Progenitor cell of endocrine pancreas (in vitro differentiated cells): ENCODE results near the gene CHD5. TPM values are rescaled to one million over a fixed set of nuclear protein-coding genes. Genes with fewer than 3 reads are reported as not detected.

Experiments used
- DNase-seq: peaks from one replicate; pipeline ENCODE4 v3.0.0; 2021; ENCODE audit warnings: low spot score; ENCODE audit not compliant: unreplicated experiment
- H3K27ac Mint-ChIP-seq: 2 replicates; pipeline ENCODE4 v1.8.0; 2021; ENCODE audit warnings: mild to moderate bottlenecking, moderate library complexity, mixed read lengths
- H3K27me3 Mint-ChIP-seq: 2 replicates; pipeline ENCODE4 v1.8.0; 2021; ENCODE audit warnings: mixed read lengths
- H3K36me3 Mint-ChIP-seq: 2 replicates; pipeline ENCODE4 v1.8.0; 2022; ENCODE audit warnings: mixed read lengths; ENCODE audit not compliant: insufficient read depth
- H3K4me1 Mint-ChIP-seq: 2 replicates; pipeline ENCODE4 v1.8.0; 2021; ENCODE audit warnings: low read depth, mixed read lengths
- H3K4me3 Mint-ChIP-seq: 2 replicates; pipeline ENCODE4 v1.8.0; 2021; ENCODE audit warnings: low read depth, mild to moderate bottlenecking, moderate library complexity, mixed read lengths
- H3K9me3 Mint-ChIP-seq: 2 replicates; pipeline ENCODE4 v1.8.0; 2021; ENCODE audit warnings: low read depth, mixed read lengths
- total RNA-seq: library from RNA; stranded (reverse); gene quantifications from 2 replicates; pipeline ENCODE4 v1.2.1, GENCODE V29; 2021
- TF ChIP-seq, protein P1 (sequence below): fragments of 200-600 bp; sonication (generic); IDR thresholded peaks from one replicate; pipeline ENCODE4 v1.5.0; 2021; ENCODE audit warnings: antibody characterized with exemption, mild to moderate bottlenecking; ENCODE audit not compliant: unreplicated experiment

CHD5 gene
- total RNA-seq, 1 donor from 2014 or later: 0.77 TPM

DNA sequence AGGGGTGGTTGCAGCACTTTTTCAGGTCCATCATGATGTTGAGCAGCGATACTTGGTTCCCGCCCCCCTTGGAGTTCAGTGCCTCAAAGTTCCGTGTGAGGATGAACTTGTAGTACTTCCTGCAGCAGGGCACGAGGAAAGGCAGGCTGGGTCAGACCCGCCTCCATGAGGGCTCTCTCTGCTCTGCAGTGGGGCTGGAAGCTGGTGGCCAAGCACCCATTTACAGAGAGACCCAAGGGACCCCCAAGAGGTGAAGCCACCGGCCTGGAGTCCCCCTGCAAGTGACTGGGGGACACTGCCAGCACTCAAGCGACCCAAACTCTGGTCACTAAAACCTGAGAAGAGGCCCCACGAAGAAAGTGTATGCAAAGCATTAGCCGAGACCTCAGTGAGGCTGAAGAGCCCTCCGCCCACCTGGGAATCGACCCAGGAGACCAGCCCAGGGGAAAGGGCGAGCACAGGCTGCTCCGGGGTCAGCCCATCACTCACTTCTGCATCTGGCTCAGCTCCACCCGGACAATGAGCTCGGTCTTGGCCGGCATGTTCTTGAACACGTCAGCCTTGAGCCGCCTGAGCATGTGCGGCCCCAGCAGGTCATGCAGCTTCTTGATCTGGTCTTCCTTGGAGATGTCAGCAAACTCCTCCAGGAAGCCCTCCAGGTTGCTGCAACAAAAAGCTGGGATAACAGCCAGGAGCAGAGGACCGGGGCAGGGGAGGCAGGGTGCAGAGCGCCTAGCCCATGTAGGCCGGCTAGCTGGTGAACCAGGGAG lies 45.2 kb downstream of the CHD5 start:
- Mint-ChIP-seq H3K9me3 (peaks cover 11% of the 10 kb centered on the region), H3K27me3 (peaks cover 16% of the 10 kb centered on the region), H3K36me3 (peaks cover 2% of the 10 kb centered on the region), H3K4me3 (no peak overlapping the region), H3K27ac (no peak overlapping the region), H3K4me1 (no peaks in the 10 kb centered on the region)
- TF ChIP-seq, protein P1, sequence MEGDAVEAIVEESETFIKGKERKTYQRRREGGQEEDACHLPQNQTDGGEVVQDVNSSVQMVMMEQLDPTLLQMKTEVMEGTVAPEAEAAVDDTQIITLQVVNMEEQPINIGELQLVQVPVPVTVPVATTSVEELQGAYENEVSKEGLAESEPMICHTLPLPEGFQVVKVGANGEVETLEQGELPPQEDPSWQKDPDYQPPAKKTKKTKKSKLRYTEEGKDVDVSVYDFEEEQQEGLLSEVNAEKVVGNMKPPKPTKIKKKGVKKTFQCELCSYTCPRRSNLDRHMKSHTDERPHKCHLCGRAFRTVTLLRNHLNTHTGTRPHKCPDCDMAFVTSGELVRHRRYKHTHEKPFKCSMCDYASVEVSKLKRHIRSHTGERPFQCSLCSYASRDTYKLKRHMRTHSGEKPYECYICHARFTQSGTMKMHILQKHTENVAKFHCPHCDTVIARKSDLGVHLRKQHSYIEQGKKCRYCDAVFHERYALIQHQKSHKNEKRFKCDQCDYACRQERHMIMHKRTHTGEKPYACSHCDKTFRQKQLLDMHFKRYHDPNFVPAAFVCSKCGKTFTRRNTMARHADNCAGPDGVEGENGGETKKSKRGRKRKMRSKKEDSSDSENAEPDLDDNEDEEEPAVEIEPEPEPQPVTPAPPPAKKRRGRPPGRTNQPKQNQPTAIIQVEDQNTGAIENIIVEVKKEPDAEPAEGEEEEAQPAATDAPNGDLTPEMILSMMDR: no peak
- DNase-seq: no peak

DNA sequence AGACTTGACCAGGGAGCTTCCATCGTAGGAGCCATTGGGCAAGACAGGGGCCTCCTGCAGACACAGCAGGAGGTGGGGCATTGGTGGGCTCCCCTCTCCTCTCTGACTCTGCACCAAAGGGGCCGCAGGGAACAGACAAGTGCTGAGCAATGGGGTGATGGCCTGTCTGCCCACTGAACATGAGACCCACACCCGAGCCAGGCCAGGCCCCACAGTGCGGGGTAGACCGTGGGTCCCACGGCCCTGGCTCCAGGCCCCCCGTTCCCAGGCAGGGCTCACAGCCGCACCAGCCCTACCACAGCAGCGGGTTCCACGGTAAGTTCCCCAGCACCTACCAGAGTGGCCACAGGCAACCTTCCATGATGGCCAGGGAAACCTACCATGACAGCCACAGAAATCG lies 45.9 kb downstream of the CHD5 start:
- no peak for DNase-seq
- H3K4me1 Mint-ChIP-seq: no peaks in the 10 kb centered on the region
- peaks cover 11% of the 10 kb centered on the region for H3K9me3 Mint-ChIP-seq
- peaks cover 16% of the 10 kb centered on the region for H3K27me3 Mint-ChIP-seq
- H3K27ac Mint-ChIP-seq: no peak overlapping the region
- TF ChIP-seq, protein P1: no peak
- no peak overlapping the region for H3K4me3 Mint-ChIP-seq
- peaks cover 2% of the 10 kb centered on the region for H3K36me3 Mint-ChIP-seq

DNA sequence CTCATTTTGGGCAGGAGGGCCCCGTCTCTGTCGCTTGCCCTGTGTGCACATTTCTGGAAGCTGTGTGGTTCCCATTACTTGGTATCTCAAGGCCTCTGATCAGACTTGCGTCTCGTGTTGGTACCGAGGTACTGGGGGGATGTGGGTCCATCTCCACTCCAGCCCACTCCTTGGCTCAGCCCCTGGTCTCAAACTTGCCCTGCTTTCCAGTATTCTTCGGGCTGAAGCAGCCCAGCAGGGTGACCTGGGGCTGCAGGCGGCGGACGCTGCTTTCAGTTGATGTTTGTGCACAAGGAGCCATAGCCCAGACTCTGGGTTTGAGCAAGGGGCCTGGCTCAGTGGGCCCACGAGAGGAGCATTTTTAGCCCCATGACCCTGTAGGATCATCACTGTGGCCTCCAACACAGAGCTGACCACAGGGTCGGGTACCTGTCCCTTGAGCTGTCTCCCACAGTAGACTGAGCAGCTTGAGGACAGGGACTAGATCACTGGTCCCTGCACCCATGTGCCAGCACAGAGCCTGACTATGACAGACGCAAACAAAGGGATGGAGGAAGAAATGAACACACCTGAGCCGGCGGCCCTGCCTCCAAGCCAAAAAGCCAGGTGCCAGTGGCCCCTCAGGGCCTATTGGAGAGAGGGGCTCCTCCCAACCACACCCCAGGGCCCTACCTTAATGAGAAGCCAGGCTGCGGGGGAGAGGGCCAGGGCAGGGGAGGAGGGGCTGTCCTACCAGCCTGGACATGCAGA lies 46.8 kb downstream of the CHD5 start:
- Mint-ChIP-seq H3K27me3 (peaks cover 16% of the 10 kb centered on the region), H3K27ac (no peak overlapping the region), H3K36me3 (peaks cover 2% of the 10 kb centered on the region), H3K9me3 (peaks cover 11% of the 10 kb centered on the region), H3K4me3 (no peak overlapping the region), H3K4me1 (no peaks in the 10 kb centered on the region)
- DNase-seq: no peak
- TF ChIP-seq, protein P1: no peak

DNA sequence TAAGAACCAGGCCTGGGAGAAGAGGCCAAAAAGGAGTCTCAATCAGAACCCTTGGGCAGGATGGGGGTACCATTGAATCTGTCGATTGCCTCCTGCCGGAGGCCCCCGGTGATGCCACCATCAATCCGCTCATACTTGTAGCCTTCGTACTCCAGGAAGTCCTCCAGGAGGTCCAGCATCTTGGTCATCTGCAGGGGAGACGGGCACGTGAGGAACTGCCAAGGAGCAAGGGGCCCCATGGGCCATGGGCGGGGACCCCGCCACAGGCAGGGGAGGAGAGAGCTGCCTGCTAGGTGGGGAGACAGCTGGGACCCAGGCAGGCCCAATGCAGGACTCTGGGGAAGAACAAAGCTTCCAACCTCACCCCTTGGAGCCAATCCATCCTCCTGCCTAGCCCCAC lies 48.6 kb downstream of the CHD5 start:
- H3K4me3 Mint-ChIP-seq: no peak overlapping the region
- DNase-seq: no peak
- H3K36me3 Mint-ChIP-seq: peaks cover 2% of the 10 kb centered on the region
- no peaks in the 10 kb centered on the region for H3K4me1 Mint-ChIP-seq
- H3K27ac Mint-ChIP-seq: no peak overlapping the region
- peaks cover 20% of the 10 kb centered on the region for H3K27me3 Mint-ChIP-seq
- peaks cover 11% of the 10 kb centered on the region for H3K9me3 Mint-ChIP-seq
- TF ChIP-seq, protein P1: no peak

DNA sequence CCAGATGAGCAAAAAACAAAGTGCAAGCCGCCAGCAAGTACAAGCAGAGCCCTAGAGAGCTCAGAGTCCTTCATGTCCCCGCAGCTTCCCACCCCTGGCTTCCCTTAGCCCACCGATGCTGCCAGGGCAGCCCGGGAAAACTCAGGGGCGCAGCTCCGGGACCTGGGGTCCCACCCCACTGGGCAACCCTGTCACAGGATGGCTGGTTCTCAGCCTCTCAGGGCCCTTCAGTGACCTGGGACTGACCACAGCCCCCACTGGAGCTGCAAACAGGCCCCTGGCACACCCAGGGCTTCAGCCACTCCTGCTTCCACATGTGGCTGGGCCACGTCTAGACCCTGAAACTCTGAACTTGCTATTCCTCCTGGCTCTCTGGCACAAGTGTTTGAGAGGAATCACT lies 49.5 kb downstream of the CHD5 start:
- TF ChIP-seq, protein P1: no peak
- no peak overlapping the region for H3K27ac Mint-ChIP-seq
- H3K4me3 Mint-ChIP-seq: no peak overlapping the region
- H3K4me1 Mint-ChIP-seq: no peaks in the 10 kb centered on the region
- H3K27me3 Mint-ChIP-seq: peaks cover 24% of the 10 kb centered on the region
- no peak for DNase-seq
- H3K9me3 Mint-ChIP-seq: peaks cover 11% of the 10 kb centered on the region
- peaks cover 2% of the 10 kb centered on the region for H3K36me3 Mint-ChIP-seq
